GM12878 (cell line): ENCODE data around the gene ENOX1. TPM values are rescaled to one million over a fixed set of nuclear protein-coding genes. Genes with fewer than 3 reads are reported as not detected.

ENCODE experiments used
- ATAC-seq: fragments of 200-7000 bp; cut with Tn5 transposase; 3 replicates; pipeline ENCODE4 v1.9.1; 2020; ENCODE audit warnings: mild to moderate bottlenecking, moderate library complexity
- BruUV-seq: library from RNA; stranded (reverse); fragments of 400-500 nt; replicated peaks from 2 replicates; lab custom pipeline; 2021; lab: Mats Ljungman, UMichigan
- CTCF ChIA-PET: fragments of 300-600 bp; sonication (Branson Sonifier 250); formaldehyde crosslinking; extraction: SDS; loops from one replicate; lab custom pipeline; 2021; ENCODE audit warnings: inconsistent platforms; lab: Yijun Ruan, JAX
- POLR2A ChIA-PET: fragments of 350-600 bp; formaldehyde crosslinking; extraction: SDS; loops from one replicate; lab custom pipeline; 2021; ENCODE audit warnings: inconsistent platforms; lab: Charles Lee
- RAD21 ChIA-PET: fragments of 300-600 bp; sonication (Branson Sonifier 250); formaldehyde crosslinking; loops from one replicate; lab custom pipeline; 2023; ENCODE audit warnings: antibody characterized with exemption; ENCODE audit not compliant: unreplicated experiment; lab: Charles Lee
- SMC1A ChIA-PET: fragments of 300-600 bp; sonication (Branson Sonifier 250); formaldehyde crosslinking; loops from one replicate; lab custom pipeline; 2023; ENCODE audit not compliant: unreplicated experiment, uncharacterized antibody; lab: Charles Lee
- DNase-seq: peaks from one replicate; pipeline ENCODE4 v3.0.0-alpha.2; 2011; ENCODE audit warnings: low read depth, low spot score
- FAIRE-seq: peaks from 3 replicates; lab custom pipeline; 2011; peaks lifted over from hg19 to GRCh38; lab: Jason Lieb, UNC
- H2AFZ ChIP-seq: 2 replicates; pipeline ENCODE4 v1.6.0; 2011; ENCODE audit warnings: low read depth, low read length, control low read depth; ENCODE audit not compliant: control insufficient read depth
- H3K27ac ChIP-seq: 2 replicates; pipeline ENCODE4 v1.5.1; 2011; ENCODE audit warnings: control low read depth; ENCODE audit not compliant: control insufficient read depth, insufficient read depth
- H3K27me3 ChIP-seq, 2 experiments: replicated peaks in 1 of 2; 2 replicates each; pipeline versions ENCODE4 v1.6.0 to v1.6.1; 2011; ENCODE audit warnings: low read length in 1 of 2; ENCODE audit not compliant: control insufficient read depth in 2 of 2, insufficient read depth in 2 of 2
- H3K36me3 ChIP-seq, 2 experiments: 2 replicates each; pipeline ENCODE4 v1.5.1; 2011; ENCODE audit warnings: low read length in 1 of 2; ENCODE audit not compliant: control insufficient read depth in 2 of 2, insufficient read depth in 2 of 2
- H3K4me1 ChIP-seq: 2 replicates; pipeline ENCODE4 v1.6.1; 2011; ENCODE audit warnings: mild to moderate bottlenecking, low read length, moderate library complexity, mixed read lengths; ENCODE audit not compliant: control insufficient read depth, insufficient read depth
- H3K4me2 ChIP-seq: 2 replicates; pipeline ENCODE4 v1.6.0; 2011; ENCODE audit warnings: control low read depth; ENCODE audit not compliant: control insufficient read depth, insufficient read depth
- H3K4me3 ChIP-seq: fragments of 200-600 bp; sonication (generic); 2 replicates; pipeline ENCODE4 v1.5.1; 2016
- H3K79me2 ChIP-seq: 2 replicates; pipeline ENCODE4 v1.6.0; 2011; ENCODE audit warnings: low read length; ENCODE audit not compliant: control insufficient read depth, insufficient read depth
- H3K9ac ChIP-seq: 2 replicates; pipeline ENCODE4 v1.8.0; 2011; ENCODE audit warnings: low read length, control low read depth, mixed read lengths; ENCODE audit not compliant: control insufficient read depth, insufficient read depth
- H3K9me3 ChIP-seq: replicated peaks from 3 replicates; pipeline ENCODE4 v1.5.1; 2011; ENCODE audit warnings: mild to moderate bottlenecking, low read length; ENCODE audit not compliant: control insufficient read depth, insufficient read depth
- H4K20me1 ChIP-seq: 2 replicates; pipeline ENCODE4 v1.6.0; 2011; ENCODE audit not compliant: control insufficient read depth, insufficient read depth
- GABPA ChIP-seq: IDR thresholded peaks from 2 replicates; pipeline ENCODE4 v1.6.1; 2014; ENCODE audit warnings: antibody characterized with exemption, low read depth, mild to moderate bottlenecking, inconsistent platforms
- KLF5 ChIP-seq: fragments of 450-650 bp; IDR thresholded peaks from 2 replicates; pipeline ENCODE4 v1.6.1; 2014; ENCODE audit warnings: mild to moderate bottlenecking; ENCODE audit not compliant: partially characterized antibody
- MTA2 ChIP-seq: fragments of 450-650 bp; IDR thresholded peaks from 2 replicates; pipeline ENCODE4 v1.6.1; 2016; ENCODE audit warnings: low read depth, mild to moderate bottlenecking, moderate library complexity
- NRF1 ChIP-seq: conservative IDR thresholded peaks from 2 replicates; pipeline ENCODE4 v1.6.1; 2011; ENCODE audit warnings: mild to moderate bottlenecking, low read depth, low read length, improper control_type of control experiment
- POLR2A ChIP-seq: IDR thresholded peaks from 2 replicates; pipeline ENCODE4 v1.6.1; 2011; ENCODE audit warnings: low read depth, mild to moderate bottlenecking, low read length
- SMAD5 ChIP-seq: IDR thresholded peaks from 2 replicates; pipeline ENCODE4 v1.6.1; 2016; ENCODE audit warnings: antibody characterized with exemption, low read depth
- ZBED1 ChIP-seq: IDR thresholded peaks from 2 replicates; pipeline ENCODE4 v1.6.1; 2016; ENCODE audit warnings: borderline replicate concordance
- ZBTB33 ChIP-seq: fragments of 450-650 bp; IDR thresholded peaks from 2 replicates; pipeline ENCODE4 v1.6.1; 2017; ENCODE audit warnings: mild to moderate bottlenecking
- ZNF217 ChIP-seq: fragments of 450-650 bp; IDR thresholded peaks from 2 replicates; pipeline ENCODE4 v1.6.1; 2017; ENCODE audit warnings: antibody characterized with exemption, mild to moderate bottlenecking
- WGBS: methylation state at CpG from one replicate; pipeline ENCODE4 v1.1.6; 2016; ENCODE audit warnings: low lambda C conversion rate; ENCODE audit not compliant: insufficient replicate concordance, insufficient coverage; ENCODE audit errors: missing lambda C conversion rate; 5-methylcytosine and 5-hydroxymethylcytosine counted together
- in situ Hi-C: fragments of 300-500 bp; cut with MboI; formaldehyde crosslinking; loops from 9 replicates; pipeline ENCODE4 v1.14.3; 2018; ENCODE audit warnings: mixed read lengths
- intact Hi-C: fragments of 100-400 bp; cut with micrococcal nuclease; formaldehyde crosslinking; loops from one replicate; pipeline ENCODE4 v1.14.2; 2022; ENCODE audit not compliant: unreplicated experiment
- polyA plus RNA-seq, 11 experiments: library from polyadenylated mRNA; depleted of rRNA in 4 of 11; unstranded in 6 of 11; stranded (reverse) in 5 of 11; fragments of >200 nt; fragmentation: Nextera tagmentation in 4 of 11; fragmentation: Illumina TruSeq in 1 of 11; extraction: Ambion mirVana in 4 of 11; extraction: Trizol in 1 of 11; gene quantifications; 1 replicate in 1 of 11; 2 replicates in 10 of 11; pipeline versions ENCODE4 v1.2.1 to v1.2.3, GENCODE V29; 2011 to 2016; ENCODE audit warnings: inconsistent platforms in 2 of 11, missing spikeins in 2 of 11, low read depth in 1 of 11
- total RNA-seq, 4 experiments: library from RNA; depleted of rRNA in 3 of 4; stranded (reverse); fragments of >200 nt in 3 of 4; fragmentation: Illumina TruSeq in 1 of 4; extraction: Trizol in 1 of 4; gene quantifications; 2 replicates each; pipeline versions ENCODE4 v1.2.1 to v1.2.3, GENCODE V29; 2013 to 2021

The ENOX1 gene
- total and polyA plus RNA-seq, 10 of the 15 experiments (the other 5 are each of a cell fraction or from before 2014, with no cell fraction given) = 0.11 to 0.26 (median 0.15) TPM

GRCh38 chr13:43831088-43831487, 44.3 kb upstream of the ENOX1 start:
- DNase-seq (no peak), FAIRE-seq (no peak), ATAC-seq (no peak)
- TF ChIP-seq ZNF217 (no peak), NRF1 (no peak), ZBTB33 (no peak), GABPA (no peak), KLF5 (no peak), MTA2 (no peak), POLR2A (no peak), ZBED1 (no peak), SMAD5 (no peak)
- no peaks in the 10 kb centered on the region for H3K4me1 ChIP-seq
- H3K9me3 ChIP-seq = no peaks in the 10 kb centered on the region
- no peaks in the 10 kb centered on the region for H4K20me1 ChIP-seq
- H3K79me2 ChIP-seq = no peaks in the 10 kb centered on the region
- no peak overlapping the region for H3K27ac ChIP-seq
- POLR2A ChIA-PET = no interaction called here
- BruUV-seq = no TSS peak
- no peak overlapping the region for H3K4me2 ChIP-seq
- CTCF ChIA-PET = interaction anchor here (1.2 kb wide), 1 partner anchor 76 kb away, joined by 3 read pairs; no protein-coding TSS in a partner anchor
- in situ Hi-C loops (no loop called here), intact Hi-C loops (no loop called here)
- H2AFZ ChIP-seq = no peak overlapping the region
- H3K27me3 ChIP-seq = no peaks in the 10 kb centered on the region
- H3K9ac ChIP-seq = no peak overlapping the region
- no peaks in the 10 kb centered on the region for H3K36me3 ChIP-seq
- RAD21 ChIA-PET = no interaction called here
- H3K4me3 ChIP-seq = no peak overlapping the region
- WGBS = 18% methylated on average over 2 of the region's 2 CpGs
- SMC1A ChIA-PET = no interaction called here
